Esophagus squamous epithelium (tissue), 4 donors: ENCODE data around the gene DHX15.

Source experiments
- POLR2A ChIP-seq, 4 donors: fragments of 450-650 bp; IDR thresholded peaks; one replicate each; pipeline ENCODE4 v1.6.1; 2017; ENCODE audit warnings: antibody characterized with exemption in 4 of 4, mild to moderate bottlenecking in 4 of 4, moderate library complexity in 3 of 4
- TF ChIP-seq, protein P1 (sequence below), 6 experiments: fragments of 450-650 bp in 4 of 6; fragments of 200-600 bp in 2 of 6; sonication (generic) in 2 of 6; IDR thresholded peaks; one replicate each; pipeline ENCODE4 v1.5.1; 2016 to 2019; ENCODE audit warnings: antibody characterized with exemption in 6 of 6, mild to moderate bottlenecking in 4 of 6, moderate library complexity in 4 of 6

DNA sequence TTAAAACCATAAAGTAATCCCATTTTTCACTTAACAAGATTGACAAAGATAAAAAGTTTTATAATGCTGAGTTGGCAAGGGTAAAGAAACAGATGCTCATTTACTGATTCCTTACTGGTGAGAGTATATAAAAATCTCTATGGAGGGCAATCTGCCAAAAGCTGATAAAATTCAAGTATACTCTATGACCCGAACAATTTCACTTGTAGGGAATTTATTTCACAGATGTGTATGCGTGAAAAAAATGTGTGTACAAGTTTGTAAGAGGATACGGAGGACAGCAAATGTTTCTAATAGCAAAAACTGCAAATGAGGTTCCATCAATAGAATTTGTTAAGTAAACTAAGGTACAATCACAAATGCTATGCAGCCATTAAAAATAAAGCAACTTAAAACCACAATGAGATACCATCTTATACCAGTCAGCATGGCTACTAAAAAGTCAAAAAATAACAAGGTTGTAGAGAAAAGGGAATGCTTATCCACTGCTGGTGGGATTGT lies 23.4 kb downstream of the DHX15 start:
- TF ChIP-seq, protein P1, sequence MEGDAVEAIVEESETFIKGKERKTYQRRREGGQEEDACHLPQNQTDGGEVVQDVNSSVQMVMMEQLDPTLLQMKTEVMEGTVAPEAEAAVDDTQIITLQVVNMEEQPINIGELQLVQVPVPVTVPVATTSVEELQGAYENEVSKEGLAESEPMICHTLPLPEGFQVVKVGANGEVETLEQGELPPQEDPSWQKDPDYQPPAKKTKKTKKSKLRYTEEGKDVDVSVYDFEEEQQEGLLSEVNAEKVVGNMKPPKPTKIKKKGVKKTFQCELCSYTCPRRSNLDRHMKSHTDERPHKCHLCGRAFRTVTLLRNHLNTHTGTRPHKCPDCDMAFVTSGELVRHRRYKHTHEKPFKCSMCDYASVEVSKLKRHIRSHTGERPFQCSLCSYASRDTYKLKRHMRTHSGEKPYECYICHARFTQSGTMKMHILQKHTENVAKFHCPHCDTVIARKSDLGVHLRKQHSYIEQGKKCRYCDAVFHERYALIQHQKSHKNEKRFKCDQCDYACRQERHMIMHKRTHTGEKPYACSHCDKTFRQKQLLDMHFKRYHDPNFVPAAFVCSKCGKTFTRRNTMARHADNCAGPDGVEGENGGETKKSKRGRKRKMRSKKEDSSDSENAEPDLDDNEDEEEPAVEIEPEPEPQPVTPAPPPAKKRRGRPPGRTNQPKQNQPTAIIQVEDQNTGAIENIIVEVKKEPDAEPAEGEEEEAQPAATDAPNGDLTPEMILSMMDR (IDR thresholded peaks at IDR 0.05) = no peak
- no peak for TF ChIP-seq POLR2A (IDR thresholded peaks at IDR 0.05)
